Neural crest cell (in vitro differentiated cells): Measurements from ENCODE around the gene PFDN1. TPM values are rescaled to one million over a fixed set of nuclear protein-coding genes. Genes with fewer than 3 reads are reported as not detected.
"Not testable (repeated sequence)": the region's sequence is repeated elsewhere in the genome, so short reads cannot be mapped to it uniquely, and the experiment has no call there.

Experiments
- DNase-seq: peaks from one replicate; pipeline ENCODE4 v3.0.0; 2021; ENCODE audit warnings: low read depth, mixed read lengths, low spot score
- H3K27ac Mint-ChIP-seq: one replicate; pipeline ENCODE4 v1.8.0; 2021; ENCODE audit warnings: mild to moderate bottlenecking, mixed read lengths; ENCODE audit not compliant: unreplicated experiment
- H3K27me3 Mint-ChIP-seq: 2 replicates; pipeline ENCODE4 v1.8.0; 2021; ENCODE audit warnings: low read depth, mild to moderate bottlenecking, mixed read lengths
- H3K36me3 Mint-ChIP-seq: 2 replicates; pipeline ENCODE4 v1.8.0; 2021; ENCODE audit warnings: low read depth, mild to moderate bottlenecking, mixed read lengths
- H3K4me1 Mint-ChIP-seq: 2 replicates; pipeline ENCODE4 v1.8.0; 2021; ENCODE audit warnings: mixed read lengths
- H3K4me3 Mint-ChIP-seq: one replicate; pipeline ENCODE4 v1.8.0; 2021; ENCODE audit warnings: mild to moderate bottlenecking, mixed read lengths
- H3K9me3 Mint-ChIP-seq: 2 replicates; pipeline ENCODE4 v1.8.0; 2021; ENCODE audit warnings: mixed read lengths
- CTCF ChIP-seq: fragments of 200-600 bp; sonication (generic); conservative IDR thresholded peaks from 2 replicates; pipeline ENCODE4 v1.5.0; 2021; ENCODE audit warnings: antibody characterized with exemption, mild to moderate bottlenecking
- total RNA-seq: library from RNA; stranded (reverse); gene quantifications from 2 replicates; pipeline ENCODE4 v1.2.1, GENCODE V29; 2021

Gene PFDN1
- total RNA-seq, 1 donor from 2014 or later: 67.0 TPM

GRCh38 chr5:140205216-140205615, 97.7 kb downstream of the PFDN1 start:
- no peak for DNase-seq
- no peak overlapping the region for H3K4me3 Mint-ChIP-seq
- H3K27ac Mint-ChIP-seq: no peak overlapping the region
- H3K9me3 Mint-ChIP-seq: no peaks in the 10 kb centered on the region
- peaks cover 5% of the 10 kb centered on the region for H3K4me1 Mint-ChIP-seq
- no peaks in the 10 kb centered on the region for H3K27me3 Mint-ChIP-seq
- TF ChIP-seq CTCF: no peak
- no peaks in the 10 kb centered on the region for H3K36me3 Mint-ChIP-seq

- H3K27ac Mint-ChIP-seq: no peak overlapping the region
- no peaks in the 10 kb centered on the region for H3K27me3 Mint-ChIP-seq
- H3K4me1 Mint-ChIP-seq: peaks cover 5% of the 10 kb centered on the region
- no peak for DNase-seq
- H3K9me3 Mint-ChIP-seq: no peaks in the 10 kb centered on the region
- no peak for TF ChIP-seq CTCF
- H3K36me3 Mint-ChIP-seq: peaks cover 2% of the 10 kb centered on the region
- H3K4me3 Mint-ChIP-seq: no peak overlapping the region
Observed at GRCh38 chr5:140202610-140203009, 100.3 kb downstream of the PFDN1 start.

GRCh38 chr5:140202078-140202477, 100.8 kb downstream of the PFDN1 start:
- peaks cover 2% of the 10 kb centered on the region for H3K36me3 Mint-ChIP-seq
- TF ChIP-seq CTCF: no peak
- H3K27me3 Mint-ChIP-seq: no peaks in the 10 kb centered on the region
- peaks cover 5% of the 10 kb centered on the region for H3K4me1 Mint-ChIP-seq
- H3K9me3 Mint-ChIP-seq: no peaks in the 10 kb centered on the region
- no peak overlapping the region for H3K4me3 Mint-ChIP-seq
- no peak for DNase-seq
- no peak overlapping the region for H3K27ac Mint-ChIP-seq

- DNase-seq, H3K9me3 Mint-ChIP-seq, H3K4me3 Mint-ChIP-seq, H3K36me3 Mint-ChIP-seq, H3K27ac Mint-ChIP-seq, H3K4me1 Mint-ChIP-seq, H3K27me3 Mint-ChIP-seq: not testable (repeated sequence)
Observed at GRCh38 chr5:140198915-140199314, 104.0 kb downstream of the PFDN1 start.

GRCh38 chr5:140197023-140197422, 105.9 kb downstream of the PFDN1 start:
- DNase-seq: no peak
- no peaks in the 10 kb centered on the region for H3K27me3 Mint-ChIP-seq
- H3K9me3 Mint-ChIP-seq: no peaks in the 10 kb centered on the region
- H3K4me1 Mint-ChIP-seq: no peaks in the 10 kb centered on the region
- H3K4me3 Mint-ChIP-seq: no peak overlapping the region
- TF ChIP-seq CTCF: no peak
- H3K36me3 Mint-ChIP-seq: peaks cover 2% of the 10 kb centered on the region
- no peak overlapping the region for H3K27ac Mint-ChIP-seq

- Mint-ChIP-seq H3K27ac (no peak overlapping the region), H3K4me3 (no peak overlapping the region), H3K4me1 (peaks cover 4% of the 10 kb centered on the region), H3K36me3 (peaks cover 2% of the 10 kb centered on the region), H3K9me3 (no peaks in the 10 kb centered on the region), H3K27me3 (no peaks in the 10 kb centered on the region)
- no peak for DNase-seq
- no peak for TF ChIP-seq CTCF
Observed at GRCh38 chr5:140196115-140196814, 106.6 kb downstream of the PFDN1 start.

Other genes starting within 250 kb of the PFDN1 start
- 5.5 and 5.7 TPM in 2 replicates for gene PURA, start 189.0 kb downstream of the PFDN1 start, total RNA-seq
- gene IGIP, start 177.2 kb downstream of the PFDN1 start, total RNA-seq: 1.1 and 1.4 TPM in 2 replicates
- gene CYSTM1, start 127.9 kb downstream of the PFDN1 start, total RNA-seq: 18.2 and 19.8 TPM in 2 replicates
- gene HBEGF, start 43.5 kb upstream of the PFDN1 start, total RNA-seq: 2.2 and 2.4 TPM in 2 replicates
- not detected in 2 replicates for gene SLC4A9, start 57.1 kb upstream of the PFDN1 start, total RNA-seq
- gene ANKHD1, start 98.7 kb upstream of the PFDN1 start, total RNA-seq: 152 and 154 TPM in 2 replicates
- gene EIF4EBP3, start 244.6 kb upstream of the PFDN1 start, total RNA-seq: 8.4 and 10.3 TPM in 2 replicates